ENCODE data around the gene PDCL2. TPM values are rescaled to one million over a fixed set of nuclear protein-coding genes. Genes with fewer than 3 reads are reported as not detected.
A peak's percentile ranks its signal among the peaks of the same experiment; 100 is the strongest.

PDCL2 gene
- total RNA-seq, 1 donor from 2014 or later, result not detected

DNA sequence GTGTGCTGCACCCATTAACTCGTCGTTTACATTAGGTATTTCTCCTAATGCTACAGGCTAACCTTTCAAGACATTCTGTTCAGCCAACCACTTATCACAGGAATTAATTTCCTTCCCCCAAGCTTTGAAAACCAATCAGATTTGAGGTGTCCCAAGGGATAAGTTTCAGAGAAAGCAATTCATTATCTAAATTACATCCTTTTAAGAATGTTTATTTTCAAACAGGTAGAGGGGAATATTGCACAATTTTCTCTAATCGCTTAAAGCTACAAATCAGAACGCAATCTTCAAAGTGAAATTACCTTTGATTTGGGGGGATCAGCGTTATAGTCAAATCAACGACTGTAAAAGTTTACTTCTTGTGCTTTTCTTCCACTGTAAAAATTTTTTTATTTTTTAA is 46.9 kb downstream of the PDCL2 start:
- peak overlapping the region; percentile 99 for H3K4me3 ChIP-seq
- H3K27me3 ChIP-seq (ENCODE audit: low read depth), result no peaks in the 10 kb centered on the region
- no peaks in the 10 kb centered on the region for H3K36me3 ChIP-seq
- no peak for DNase-seq
- H3K27ac ChIP-seq (replicated peaks), result peak overlapping the region; percentile 99
- H3K9me3 ChIP-seq (replicated peaks), result no peaks in the 10 kb centered on the region
- peaks cover 46% of the 10 kb centered on the region for H3K4me1 ChIP-seq
- TF ChIP-seq, protein P1, sequence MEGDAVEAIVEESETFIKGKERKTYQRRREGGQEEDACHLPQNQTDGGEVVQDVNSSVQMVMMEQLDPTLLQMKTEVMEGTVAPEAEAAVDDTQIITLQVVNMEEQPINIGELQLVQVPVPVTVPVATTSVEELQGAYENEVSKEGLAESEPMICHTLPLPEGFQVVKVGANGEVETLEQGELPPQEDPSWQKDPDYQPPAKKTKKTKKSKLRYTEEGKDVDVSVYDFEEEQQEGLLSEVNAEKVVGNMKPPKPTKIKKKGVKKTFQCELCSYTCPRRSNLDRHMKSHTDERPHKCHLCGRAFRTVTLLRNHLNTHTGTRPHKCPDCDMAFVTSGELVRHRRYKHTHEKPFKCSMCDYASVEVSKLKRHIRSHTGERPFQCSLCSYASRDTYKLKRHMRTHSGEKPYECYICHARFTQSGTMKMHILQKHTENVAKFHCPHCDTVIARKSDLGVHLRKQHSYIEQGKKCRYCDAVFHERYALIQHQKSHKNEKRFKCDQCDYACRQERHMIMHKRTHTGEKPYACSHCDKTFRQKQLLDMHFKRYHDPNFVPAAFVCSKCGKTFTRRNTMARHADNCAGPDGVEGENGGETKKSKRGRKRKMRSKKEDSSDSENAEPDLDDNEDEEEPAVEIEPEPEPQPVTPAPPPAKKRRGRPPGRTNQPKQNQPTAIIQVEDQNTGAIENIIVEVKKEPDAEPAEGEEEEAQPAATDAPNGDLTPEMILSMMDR (IDR thresholded peaks at IDR 0.05; ENCODE audit: borderline replicate concordance), result no peak
- intact Hi-C loops (cut with micrococcal nuclease), result loop anchor here (10.0 kb wide), 1 partner anchor 200 kb away; the partner anchor contains the start of gene SRD5A3

DNA sequence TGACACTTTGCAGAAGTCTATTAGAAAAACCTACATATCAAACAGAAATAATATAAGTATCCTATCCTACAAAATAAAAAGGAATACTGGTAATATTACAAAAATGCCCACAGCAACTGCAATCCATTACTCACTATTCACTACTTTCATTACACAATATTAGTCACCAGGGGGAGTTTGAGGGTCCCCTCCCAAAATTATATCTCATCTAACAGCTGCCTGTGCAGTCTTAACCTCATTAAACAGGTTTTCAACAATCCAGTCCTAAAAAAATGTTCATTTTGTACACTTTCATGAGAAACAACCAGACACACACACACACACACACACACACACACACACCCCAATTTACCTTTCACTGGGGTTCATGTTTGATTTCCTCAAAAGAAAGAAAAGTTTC is 48.2 kb downstream of the PDCL2 start:
- intact Hi-C loops (cut with micrococcal nuclease), result loop anchor here (10.0 kb wide), 1 partner anchor 199 kb away; the partner anchor contains the start of gene SRD5A3
- no peak for DNase-seq
- TF ChIP-seq, protein P1 (IDR thresholded peaks at IDR 0.05; ENCODE audit: borderline replicate concordance), result no peak

DNA sequence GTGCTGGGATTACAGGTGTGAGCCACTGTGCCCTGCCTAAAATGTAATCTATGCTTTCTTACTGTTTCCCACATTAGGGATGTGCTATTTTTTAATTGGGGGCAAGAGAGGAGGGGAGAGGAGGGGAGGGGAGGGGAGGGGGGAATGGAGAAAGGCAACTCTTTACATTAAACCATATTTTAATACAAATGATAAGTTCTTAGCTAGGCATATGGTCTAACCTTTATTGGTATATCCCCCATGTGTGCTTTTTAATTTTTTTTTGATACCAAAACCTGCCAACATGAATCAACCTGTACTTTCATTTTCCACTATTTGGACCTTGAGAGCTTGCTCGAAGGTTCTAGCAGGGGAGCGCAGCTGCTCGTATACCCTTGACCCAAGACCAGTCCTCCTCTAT is 51.8 kb downstream of the PDCL2 start:
- Histone ChIP-seq H3K27ac (replicated peaks) (no peak overlapping the region), H3K4me3 (no peak overlapping the region), H3K27me3 (ENCODE audit: low read depth) (no peaks in the 10 kb centered on the region), H3K9me3 (replicated peaks) (no peaks in the 10 kb centered on the region), H3K36me3 (no peaks in the 10 kb centered on the region), H3K4me1 (peaks cover 18% of the 10 kb centered on the region)
- intact Hi-C loops (cut with micrococcal nuclease), result loop anchor here (10.0 kb wide), 1 partner anchor 195 kb away; the partner anchor contains the start of gene SRD5A3
- TF ChIP-seq, protein P1 (IDR thresholded peaks at IDR 0.05; ENCODE audit: borderline replicate concordance), result no peak
- no peak for DNase-seq

More for the DNA sequence above, 48.2 kb downstream of the PDCL2 start:
- Histone ChIP-seq H3K4me1 (peaks cover 46% of the 10 kb centered on the region), H3K27ac (replicated peaks) (no peak overlapping the region), H3K27me3 (ENCODE audit: low read depth) (no peaks in the 10 kb centered on the region), H3K36me3 (no peaks in the 10 kb centered on the region), H3K4me3 (no peak overlapping the region), H3K9me3 (replicated peaks) (no peaks in the 10 kb centered on the region)

DNA sequence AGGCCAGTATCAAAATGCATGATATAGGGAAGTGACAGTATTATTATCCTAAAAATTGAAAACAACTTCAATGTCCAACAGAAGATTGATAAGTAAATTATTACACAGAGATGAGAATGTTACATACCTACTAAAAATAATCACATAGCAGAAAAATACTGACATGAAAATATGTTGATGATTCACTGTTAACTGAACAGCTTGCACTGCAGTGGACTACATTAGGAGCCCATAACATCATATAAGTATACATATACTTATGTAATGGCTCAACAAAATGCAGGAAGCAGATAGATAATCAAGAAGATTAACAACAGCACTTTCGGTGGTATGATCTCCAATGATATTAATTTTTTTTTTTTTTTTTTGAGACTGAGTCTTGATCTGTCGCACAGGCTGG is 52.4 kb downstream of the PDCL2 start:
- Histone ChIP-seq H3K4me3 (no peak overlapping the region), H3K36me3 (no peaks in the 10 kb centered on the region), H3K27ac (replicated peaks) (no peak overlapping the region), H3K27me3 (ENCODE audit: low read depth) (no peaks in the 10 kb centered on the region), H3K9me3 (replicated peaks) (no peaks in the 10 kb centered on the region), H3K4me1 (peaks cover 12% of the 10 kb centered on the region)
- TF ChIP-seq, protein P1 (IDR thresholded peaks at IDR 0.05; ENCODE audit: borderline replicate concordance), result no peak
- intact Hi-C loops (cut with micrococcal nuclease), result loop anchor here (10.0 kb wide), 1 partner anchor 195 kb away; the partner anchor contains the start of gene SRD5A3
- no peak for DNase-seq

DNA sequence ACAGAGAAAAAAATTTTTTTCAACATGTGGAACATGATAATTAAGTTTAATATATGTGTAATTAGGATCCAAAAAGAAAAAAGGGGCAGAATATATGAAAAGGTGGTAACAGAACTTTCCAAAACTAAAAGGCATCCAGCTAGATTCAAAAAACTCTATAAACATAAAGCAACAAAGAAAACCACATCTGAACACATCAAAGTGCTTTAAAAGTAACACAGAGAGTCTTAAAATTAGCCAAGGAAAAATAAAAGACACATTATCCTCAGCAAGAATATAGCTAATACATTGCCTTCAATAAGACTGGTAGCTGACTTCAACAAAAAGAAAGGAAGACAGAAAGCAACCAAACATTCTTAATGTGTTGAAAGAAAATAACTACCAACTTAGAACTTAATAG is 53.5 kb downstream of the PDCL2 start:
- TF ChIP-seq, protein P1 (IDR thresholded peaks at IDR 0.05; ENCODE audit: borderline replicate concordance), result no peak
- DNase-seq, result no peak
- intact Hi-C loops (cut with micrococcal nuclease), result no loop called here
- peaks cover 4% of the 10 kb centered on the region for H3K36me3 ChIP-seq
- peaks cover 5% of the 10 kb centered on the region for H3K9me3 ChIP-seq (replicated peaks)
- no peaks in the 10 kb centered on the region for H3K27me3 ChIP-seq (ENCODE audit: low read depth)
- no peak overlapping the region for H3K27ac ChIP-seq (replicated peaks)
- H3K4me1 ChIP-seq, result peaks cover 6% of the 10 kb centered on the region
- H3K4me3 ChIP-seq, result no peak overlapping the region
